Spleen (tissue), 11 donors: ENCODE measurements around the gene FUT7. TPM values are rescaled to one million over a fixed set of nuclear protein-coding genes. Genes with fewer than 3 reads are reported as not detected.
A peak's percentile ranks its signal among the peaks of the same experiment; 100 is the strongest.

Experiments used
- DNase-seq: peaks from one replicate; pipeline ENCODE4 v3.0.0-alpha.2; 2020
- H3K27ac ChIP-seq, 8 donors: fragments of 200-600 bp; sonication (generic) in 7 of 8; 1 replicate in 4 of 8; 2 replicates in 4 of 8; pipeline versions ENCODE4 v1.5.0 to v1.8.0; 2016 to 2021; ENCODE audit warnings: inconsistent platforms in 4 of 8, mild to moderate bottlenecking in 4 of 8, moderate library complexity in 1 of 8
- H3K27me3 ChIP-seq, 7 donors: fragments of 200-600 bp; sonication (generic) in 6 of 7; replicated peaks in 1 of 7; 1 replicate in 4 of 7; 2 replicates in 3 of 7; pipeline versions ENCODE4 v1.5.0 to v1.8.0; 2016 to 2021; ENCODE audit warnings: inconsistent platforms in 3 of 7, mild to moderate bottlenecking in 1 of 7
- H3K36me3 ChIP-seq, 6 donors: fragments of 200-600 bp; sonication (generic) in 5 of 6; 1 replicate in 4 of 6; 2 replicates in 2 of 6; pipeline versions ENCODE4 v1.5.0 to v1.8.0; 2016 to 2021; ENCODE audit warnings: inconsistent platforms in 2 of 6
- H3K4me1 ChIP-seq, 6 donors: fragments of 200-600 bp; sonication (generic) in 5 of 6; 1 replicate in 3 of 6; 2 replicates in 3 of 6; pipeline versions ENCODE4 v1.5.0 to v1.8.0; 2016 to 2021; ENCODE audit warnings: inconsistent platforms in 3 of 6
- H3K4me3 ChIP-seq, 8 donors: fragments of 200-600 bp; sonication (generic) in 7 of 8; 1 replicate in 4 of 8; 2 replicates in 4 of 8; pipeline versions ENCODE4 v1.5.0 to v1.8.0; 2016 to 2021; ENCODE audit warnings: inconsistent platforms in 4 of 8, mild to moderate bottlenecking in 4 of 8, moderate library complexity in 2 of 8
- H3K9me3 ChIP-seq, 8 donors: fragments of 200-600 bp; sonication (generic) in 7 of 8; 1 replicate in 4 of 8; 2 replicates in 4 of 8; pipeline versions ENCODE4 v1.5.0 to v1.8.0; 2016 to 2021; ENCODE audit warnings: inconsistent platforms in 4 of 8
- CTCF ChIP-seq, 11 experiments: fragments of 200-600 bp in 7 of 11; fragments of 450-650 bp in 4 of 11; sonication (generic) in 4 of 11; IDR thresholded peaks in 8 of 11; conservative IDR thresholded peaks in 3 of 11; 1 replicate in 7 of 11; 2 replicates in 4 of 11; pipeline versions ENCODE4 v1.4.0 to v1.8.0; 2016 to 2021; ENCODE audit warnings: antibody characterized with exemption in 11 of 11, inconsistent platforms in 4 of 11, mild to moderate bottlenecking in 1 of 11
- POLR2A ChIP-seq, 3 donors: fragments of 450-650 bp; IDR thresholded peaks; one replicate each; pipeline ENCODE4 v1.5.1; 2017; ENCODE audit warnings: antibody characterized with exemption in 3 of 3, mild to moderate bottlenecking in 1 of 3
- POLR2AphosphoS5 ChIP-seq, 3 donors: sonication (generic); formaldehyde crosslinking; IDR thresholded peaks; one replicate each; pipeline ENCODE4 v1.5.1; 2017; ENCODE audit warnings: antibody characterized with exemption in 3 of 3
- WGBS, 5 donors: extraction: QIAGEN DNeasy Blood & Tissue Kit in 3 of 5; methylation state at CpG; one replicate each; pipeline versions ENCODE4 v1.1.5 to v1.1.7; 2013 to 2018; 5-methylcytosine and 5-hydroxymethylcytosine counted together
- intact Hi-C: fragments of 100-400 bp; cut with DNase I; formaldehyde crosslinking; loops from one replicate; pipeline ENCODE4 v1.15.0; 2023; ENCODE audit warnings: low total_unique reads
- polyA plus RNA-seq, 3 donors: library from polyadenylated mRNA; stranded (reverse); fragments of 200-250 nt; gene quantifications; one replicate each; pipeline ENCODE4 v1.2.1, GENCODE V29; 2013
- total RNA-seq, 7 donors: library from RNA; depleted of rRNA in 3 of 7; stranded (reverse); fragments of >200 nt in 3 of 7; fragmentation: NEBNext Ultra II Directional in 4 of 7; extraction: Animal tissue kit (Norgen Biotek cat#: 25700) in 4 of 7; gene quantifications; one replicate each; pipeline versions ENCODE4 v1.1.0 to v1.2.1, GENCODE V29; 2016 to 2021
- donor health status: healthy with polysubstance abuse.
- donor health status: DM: no; HTN: no; CAD: no; lungs with moderate emphysema.
- donor health status: DM: no; HTN: no; CAD: no.
- donor health status: Bipolar disorder and iron deficiency.
- donor health status: healthy.
- donor health status: DM: no; HTN: no; CAD: no.
- donor health status: DM: yes; HTN: yes; CAD: no.

FUT7 gene
- total and polyA plus RNA-seq, 10 donors: 4.0 to 14.9 (median 6.3) TPM

- no peak overlapping the region for H3K4me3 ChIP-seq
- H3K9me3 ChIP-seq: no peaks in the 10 kb centered on the region
- no peak overlapping the region for H3K27ac ChIP-seq
- H3K27me3 ChIP-seq: no peaks in the 10 kb centered on the region
- no peak for DNase-seq
- no peak for TF ChIP-seq POLR2AphosphoS5 (IDR thresholded peaks at IDR 0.05)
- TF ChIP-seq CTCF (IDR thresholded peaks at IDR 0.05 in 8 of 11, conservative IDR thresholded peaks at IDR 0.05 in 3 of 11): no peak
- no peak for TF ChIP-seq POLR2A (IDR thresholded peaks at IDR 0.05)
- H3K36me3 ChIP-seq: peaks cover 0 to 80% (median 43%) of the 10 kb centered on the region in 6 donors
- intact Hi-C loops: no loop called here
- peaks cover 0 to 25% (median 9%) of the 10 kb centered on the region in 6 donors for H3K4me1 ChIP-seq
- 85 to 93% (median 90%) methylated on average over 32 to 36 of the region's 36 CpGs for WGBS, 5 donors
Observed at GRCh38 chr9:137018761-137019559, 12.9 kb downstream of the FUT7 start.

- DNase-seq: no peak
- intact Hi-C loops: no loop called here
- Histone ChIP-seq H3K9me3 (no peaks in the 10 kb centered on the region), H3K27ac (no peak overlapping the region), H3K4me1 (peaks cover 0 to 15% (median 4%) of the 10 kb centered on the region in 6 donors), H3K4me3 (no peak overlapping the region), H3K36me3 (peaks cover 0 to 90% (median 50%) of the 10 kb centered on the region in 6 donors), H3K27me3 (no peaks in the 10 kb centered on the region)
- no peak for TF ChIP-seq POLR2A (IDR thresholded peaks at IDR 0.05)
- TF ChIP-seq POLR2AphosphoS5 (IDR thresholded peaks at IDR 0.05): no peak
- TF ChIP-seq CTCF (IDR thresholded peaks at IDR 0.05 in 8 of 11, conservative IDR thresholded peaks at IDR 0.05 in 3 of 11): no peak
- 89 to 96% (median 92%) methylated on average over 32 to 45 of the region's 45 CpGs for WGBS, 5 donors
Observed at GRCh38 chr9:137017791-137018497, 13.9 kb downstream of the FUT7 start.

- no peak for DNase-seq
- intact Hi-C loops: no loop called here
- TF ChIP-seq POLR2AphosphoS5 (IDR thresholded peaks at IDR 0.05): peak in 1 of 3 donors; percentile 16
- no peak for TF ChIP-seq CTCF (IDR thresholded peaks at IDR 0.05 in 8 of 11, conservative IDR thresholded peaks at IDR 0.05 in 3 of 11)
- no peak for TF ChIP-seq POLR2A (IDR thresholded peaks at IDR 0.05)
- Histone ChIP-seq H3K4me1 (peaks cover 0 to 6% (median 0%) of the 10 kb centered on the region in 6 donors), H3K4me3 (no peak overlapping the region), H3K36me3 (peaks cover 0 to 93% (median 59%) of the 10 kb centered on the region in 6 donors), H3K27me3 (no peaks in the 10 kb centered on the region), H3K27ac (no peak overlapping the region), H3K9me3 (no peaks in the 10 kb centered on the region)
- 89 to 98% (median 91%) methylated on average over 9 to 28 of the region's 28 CpGs for WGBS, 5 donors
Observed at GRCh38 chr9:137017071-137017470, 14.8 kb downstream of the FUT7 start.

GRCh38 chr9:137016436-137016835 is 15.5 kb downstream of the FUT7 start:
- intact Hi-C loops: no loop called here
- Histone ChIP-seq H3K4me3 (no peak overlapping the region), H3K27me3 (no peaks in the 10 kb centered on the region), H3K27ac (no peak overlapping the region), H3K36me3 (peaks cover 0 to 98% (median 65%) of the 10 kb centered on the region in 6 donors), H3K4me1 (peaks cover 0 to 3% (median 0%) of the 10 kb centered on the region in 6 donors), H3K9me3 (no peaks in the 10 kb centered on the region)
- TF ChIP-seq CTCF (IDR thresholded peaks at IDR 0.05 in 8 of 11, conservative IDR thresholded peaks at IDR 0.05 in 3 of 11): no peak
- TF ChIP-seq POLR2AphosphoS5 (IDR thresholded peaks at IDR 0.05): no peak
- TF ChIP-seq POLR2A (IDR thresholded peaks at IDR 0.05): no peak
- DNase-seq: no peak
- 87 to 96% (median 96%) methylated on average over 7 to 16 of the region's 16 CpGs for WGBS, 5 donors
